Measurements from ENCODE around the gene PIK3AP1. TPM values are rescaled to one million over a fixed set of nuclear protein-coding genes. Genes with fewer than 3 reads are reported as not detected.

Gene PIK3AP1
- total and polyA plus RNA-seq, 4 experiments from 2014 or later: 1.1 to 2.6 (median 1.5) TPM

GRCh38 chr10:96660297-96660696 is 60.0 kb downstream of the PIK3AP1 start:
- no peaks in the 10 kb centered on the region for H3K4me1 ChIP-seq (ENCODE audit: insufficient read depth, low read length)
- Mint-ChIP-seq H3K4me3 (no peak overlapping the region), H3K36me3 (peaks cover 0 to 4% of the 10 kb centered on the region in 2 donors), H3K9me3 (peaks cover 0 to 1% (median 0%) of the 10 kb centered on the region in 8 donors), H3K4me1 (no peaks in the 10 kb centered on the region), H3K27me3 (no peaks in the 10 kb centered on the region), H3K27ac (no peak overlapping the region)
- no peaks in the 10 kb centered on the region for H3K36me3 ChIP-seq (ENCODE audit: insufficient read depth, low read length)
- CTCF ChIA-PET (ENCODE audit: partially characterized antibody): no interaction called here
- H3K27me3 ChIP-seq (ENCODE audit: insufficient read depth, low read length): no peaks in the 10 kb centered on the region
- intact Hi-C loops (cut with micrococcal nuclease): no loop called here
- POLR2A ChIA-PET (ENCODE audit: partially characterized antibody): no interaction called here
- H3K27ac ChIP-seq (ENCODE audit: low read depth, low read length): no peak overlapping the region
- H3K4me3 ChIP-seq (ENCODE audit: low read length in 2 of 2): no peak overlapping the region
- H3K9me3 ChIP-seq (ENCODE audit: control insufficient read depth in 1 of 2, low read length in 2 of 2): no peaks in the 10 kb centered on the region
- DNase-seq: no peak

- ChIA-PET POLR2A (ENCODE audit: partially characterized antibody) (no interaction called here), CTCF (ENCODE audit: partially characterized antibody) (no interaction called here)
- Histone ChIP-seq H3K27me3 (ENCODE audit: insufficient read depth, low read length) (no peaks in the 10 kb centered on the region), H3K4me1 (ENCODE audit: insufficient read depth, low read length) (no peaks in the 10 kb centered on the region), H3K9me3 (ENCODE audit: control insufficient read depth in 1 of 2, low read length in 2 of 2) (no peaks in the 10 kb centered on the region), H3K4me3 (ENCODE audit: low read length in 2 of 2) (no peak overlapping the region), H3K27ac (ENCODE audit: low read depth, low read length) (no peak overlapping the region), H3K36me3 (ENCODE audit: insufficient read depth, low read length) (no peaks in the 10 kb centered on the region)
- Mint-ChIP-seq H3K9me3 (peaks cover 0 to 1% (median 0%) of the 10 kb centered on the region in 8 donors), H3K27me3 (no peaks in the 10 kb centered on the region), H3K27ac (no peak overlapping the region), H3K4me3 (no peak overlapping the region), H3K36me3 (peaks cover 0 to 4% of the 10 kb centered on the region in 2 donors), H3K4me1 (no peaks in the 10 kb centered on the region)
- DNase-seq: no peak
- intact Hi-C loops (cut with micrococcal nuclease): no loop called here
Measured at GRCh38 chr10:96658844-96659243, 61.5 kb downstream of the PIK3AP1 start.

DNA sequence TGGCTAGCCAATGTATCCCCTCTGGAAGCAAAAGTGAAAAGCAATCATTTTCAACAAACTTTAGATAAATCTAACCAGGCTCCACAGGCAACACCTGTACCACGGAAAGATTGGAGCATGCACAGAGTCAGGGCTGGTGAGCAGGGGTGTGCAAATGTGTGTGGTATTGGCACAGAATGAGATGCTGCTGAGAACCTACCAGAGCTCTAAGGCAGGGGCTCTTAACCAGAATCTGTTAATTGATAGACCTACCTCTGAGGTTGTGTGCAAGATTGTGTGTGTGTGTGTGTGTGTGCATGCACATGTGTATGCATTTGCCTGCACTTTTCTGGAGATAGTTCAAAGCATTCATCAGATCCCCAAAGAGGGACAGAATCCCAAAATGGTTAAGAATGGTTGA is 62.9 kb downstream of the PIK3AP1 start:
- no peak overlapping the region for H3K4me3 Mint-ChIP-seq
- Histone ChIP-seq H3K4me3 (ENCODE audit: low read length in 2 of 2) (no peak overlapping the region), H3K36me3 (ENCODE audit: insufficient read depth, low read length) (no peaks in the 10 kb centered on the region), H3K27me3 (ENCODE audit: insufficient read depth, low read length) (no peaks in the 10 kb centered on the region), H3K4me1 (ENCODE audit: insufficient read depth, low read length) (no peaks in the 10 kb centered on the region), H3K9me3 (ENCODE audit: control insufficient read depth in 1 of 2, low read length in 2 of 2) (no peaks in the 10 kb centered on the region), H3K27ac (ENCODE audit: low read depth, low read length) (no peak overlapping the region)
- H3K27me3 Mint-ChIP-seq: no peaks in the 10 kb centered on the region
- H3K36me3 Mint-ChIP-seq: peaks cover 0 to 4% of the 10 kb centered on the region in 2 donors
- ChIA-PET POLR2A (ENCODE audit: partially characterized antibody) (no interaction called here), CTCF (ENCODE audit: partially characterized antibody) (no interaction called here)
- H3K27ac Mint-ChIP-seq: peak overlapping the region in 1 of 7 donors; percentile 51
- peaks cover 0 to 1% (median 0%) of the 10 kb centered on the region in 8 donors for H3K9me3 Mint-ChIP-seq
- intact Hi-C loops (cut with micrococcal nuclease): no loop called here
- DNase-seq: no peak
- peaks cover 0 to 5% (median 0%) of the 10 kb centered on the region in 4 donors for H3K4me1 Mint-ChIP-seq

DNA sequence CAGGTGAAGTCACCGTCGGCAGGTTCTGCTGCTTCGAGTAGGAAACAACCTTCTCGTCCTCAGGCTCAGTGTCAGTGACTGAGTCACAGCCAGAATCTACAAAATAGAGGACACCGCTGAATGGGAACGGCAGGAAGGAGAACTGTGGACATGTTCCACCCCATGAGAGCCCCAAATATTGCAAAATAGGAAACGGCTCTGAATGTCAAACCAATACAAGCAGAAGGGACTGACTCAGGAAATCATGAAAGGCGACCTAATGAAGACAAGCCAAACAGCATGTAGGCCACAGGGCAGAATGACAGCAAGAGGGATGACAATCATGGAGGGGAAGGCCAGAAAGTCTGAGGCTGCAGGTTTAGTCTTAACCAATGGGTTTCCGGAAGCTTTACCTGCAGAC is 63.5 kb downstream of the PIK3AP1 start:
- peaks cover 0 to 1% (median 0%) of the 10 kb centered on the region in 8 donors for H3K9me3 Mint-ChIP-seq
- POLR2A ChIA-PET (ENCODE audit: partially characterized antibody): no interaction called here
- H3K4me3 ChIP-seq (ENCODE audit: low read length in 2 of 2): no peak overlapping the region
- peaks cover 2% of the 10 kb centered on the region for H3K4me1 ChIP-seq (ENCODE audit: insufficient read depth, low read length)
- no peaks in the 10 kb centered on the region for H3K36me3 ChIP-seq (ENCODE audit: insufficient read depth, low read length)
- no peaks in the 10 kb centered on the region for H3K27me3 ChIP-seq (ENCODE audit: insufficient read depth, low read length)
- CTCF ChIA-PET (ENCODE audit: partially characterized antibody): no interaction called here
- H3K27ac Mint-ChIP-seq: no peak overlapping the region
- no peak overlapping the region for H3K27ac ChIP-seq (ENCODE audit: low read depth, low read length)
- H3K36me3 Mint-ChIP-seq: peaks cover 0 to 4% of the 10 kb centered on the region in 2 donors
- DNase-seq: no peak
- H3K27me3 Mint-ChIP-seq: no peaks in the 10 kb centered on the region
- H3K4me1 Mint-ChIP-seq: peaks cover 3 to 10% (median 4%) of the 10 kb centered on the region in 4 donors
- H3K4me3 Mint-ChIP-seq: no peak overlapping the region
- no peaks in the 10 kb centered on the region for H3K9me3 ChIP-seq (ENCODE audit: control insufficient read depth in 1 of 2, low read length in 2 of 2)
- intact Hi-C loops (cut with micrococcal nuclease): no loop called here

DNA sequence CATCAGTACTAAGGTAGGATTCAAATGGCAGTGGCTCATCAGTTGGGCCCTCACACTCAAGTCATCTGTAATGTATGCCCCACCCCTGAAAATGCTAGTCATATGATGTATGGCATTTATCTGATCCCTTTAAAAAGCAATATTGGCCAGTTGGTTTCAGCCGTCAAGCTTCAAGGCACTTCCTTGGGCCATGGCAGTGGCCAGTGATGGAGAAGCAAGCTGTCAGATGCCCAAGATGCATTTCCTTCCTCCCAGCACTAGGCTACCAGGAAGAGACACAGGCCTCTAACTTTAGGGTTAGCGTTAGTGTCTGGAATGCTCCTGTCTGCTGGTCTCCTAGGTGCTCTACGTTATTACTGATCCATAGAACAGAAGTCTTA is 64.1 kb downstream of the PIK3AP1 start:
- Histone ChIP-seq H3K27me3 (ENCODE audit: insufficient read depth, low read length) (no peaks in the 10 kb centered on the region), H3K4me3 (ENCODE audit: low read length in 2 of 2) (no peak overlapping the region), H3K27ac (ENCODE audit: low read depth, low read length) (no peak overlapping the region), H3K9me3 (ENCODE audit: control insufficient read depth in 1 of 2, low read length in 2 of 2) (no peaks in the 10 kb centered on the region), H3K4me1 (ENCODE audit: insufficient read depth, low read length) (peaks cover 9% of the 10 kb centered on the region), H3K36me3 (ENCODE audit: insufficient read depth, low read length) (no peaks in the 10 kb centered on the region)
- no peak overlapping the region for H3K4me3 Mint-ChIP-seq
- H3K36me3 Mint-ChIP-seq: peaks cover 0 to 4% of the 10 kb centered on the region in 2 donors
- H3K4me1 Mint-ChIP-seq: peaks cover 8 to 16% (median 11%) of the 10 kb centered on the region in 4 donors
- H3K27ac Mint-ChIP-seq: no peak overlapping the region
- DNase-seq: no peak
- ChIA-PET POLR2A (ENCODE audit: partially characterized antibody) (no interaction called here), CTCF (ENCODE audit: partially characterized antibody) (no interaction called here)
- H3K9me3 Mint-ChIP-seq: peaks cover 0 to 2% (median 0%) of the 10 kb centered on the region in 8 donors
- intact Hi-C loops (cut with micrococcal nuclease): no loop called here
- H3K27me3 Mint-ChIP-seq: no peaks in the 10 kb centered on the region

DNA sequence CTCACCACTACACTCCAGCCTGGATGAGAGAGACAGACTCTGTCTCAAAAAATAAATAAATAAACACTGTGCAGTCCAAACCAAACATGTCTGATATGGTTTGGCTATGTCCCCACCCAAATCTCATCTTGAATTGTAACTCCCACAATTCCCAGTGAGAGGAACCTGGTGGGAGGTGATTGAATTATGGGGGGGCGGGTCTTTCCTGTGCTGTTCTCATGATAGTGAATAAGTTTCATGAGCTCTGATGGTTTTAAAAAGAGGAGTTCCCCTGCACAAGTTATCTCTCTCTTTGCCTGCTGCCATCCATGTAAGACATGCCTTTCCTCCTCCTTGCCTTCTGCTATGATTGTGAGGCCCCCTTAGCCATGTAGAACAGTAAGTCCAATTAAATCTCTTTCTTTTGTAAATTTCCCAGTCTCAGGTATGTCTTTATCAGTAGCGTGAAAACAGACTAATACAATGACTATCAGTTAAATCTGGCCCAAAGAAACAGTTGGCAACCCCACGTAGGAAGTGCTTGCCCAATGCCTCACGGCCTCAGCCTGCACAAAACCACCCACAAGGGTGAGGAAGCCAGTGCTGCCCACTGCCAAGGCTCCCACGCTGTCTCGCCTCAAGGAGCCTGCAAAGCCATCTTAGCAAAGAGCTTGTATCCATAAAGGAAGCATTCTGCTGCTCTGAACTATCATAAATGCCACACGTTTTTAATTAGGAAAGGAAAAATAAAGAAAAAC is 64.7 kb downstream of the PIK3AP1 start:
- Histone ChIP-seq H3K4me1 (ENCODE audit: insufficient read depth, low read length) (peaks cover 10% of the 10 kb centered on the region), H3K4me3 (ENCODE audit: low read length in 2 of 2) (no peak overlapping the region), H3K27me3 (ENCODE audit: insufficient read depth, low read length) (no peaks in the 10 kb centered on the region), H3K9me3 (ENCODE audit: control insufficient read depth in 1 of 2, low read length in 2 of 2) (no peaks in the 10 kb centered on the region), H3K36me3 (ENCODE audit: insufficient read depth, low read length) (no peaks in the 10 kb centered on the region), H3K27ac (ENCODE audit: low read depth, low read length) (no peak overlapping the region)
- DNase-seq: no peak
- Mint-ChIP-seq H3K4me3 (no peak overlapping the region), H3K27ac (no peak overlapping the region), H3K27me3 (no peaks in the 10 kb centered on the region), H3K36me3 (peaks cover 0 to 4% of the 10 kb centered on the region in 2 donors), H3K9me3 (peaks cover 0 to 2% (median 0%) of the 10 kb centered on the region in 8 donors), H3K4me1 (peaks cover 12 to 22% (median 16%) of the 10 kb centered on the region in 4 donors)
- POLR2A ChIA-PET (ENCODE audit: partially characterized antibody): no interaction called here
- intact Hi-C loops (cut with micrococcal nuclease): no loop called here
- CTCF ChIA-PET (ENCODE audit: partially characterized antibody): no interaction called here

GRCh38 chr10:96651998-96652431 is 68.3 kb downstream of the PIK3AP1 start:
- Mint-ChIP-seq H3K27me3 (no peaks in the 10 kb centered on the region), H3K4me1 (peaks cover 16 to 38% (median 22%) of the 10 kb centered on the region in 4 donors), H3K4me3 (peak overlapping the region in 4 of 8 donors; percentile 29 to 65 (median 52)), H3K36me3 (peaks cover 0 to 4% of the 10 kb centered on the region in 2 donors), H3K9me3 (peaks cover 0 to 2% (median 0%) of the 10 kb centered on the region in 8 donors), H3K27ac (peak overlapping the region in 4 of 7 donors; percentile 67 to 81 (median 76))
- no peak overlapping the region for H3K4me3 ChIP-seq (ENCODE audit: low read length in 2 of 2)
- H3K27me3 ChIP-seq (ENCODE audit: insufficient read depth, low read length): no peaks in the 10 kb centered on the region
- POLR2A ChIA-PET (ENCODE audit: partially characterized antibody): interaction anchor here (1.0 kb wide), 1 partner anchor 21 kb away, joined by 3 read pairs; no protein-coding TSS in a partner anchor
- no peaks in the 10 kb centered on the region for H3K36me3 ChIP-seq (ENCODE audit: insufficient read depth, low read length)
- intact Hi-C loops (cut with micrococcal nuclease): no loop called here
- CTCF ChIA-PET (ENCODE audit: partially characterized antibody): interaction anchor here (3.2 kb wide), 1 partner anchor 11 kb away, joined by 27 read pairs; no protein-coding TSS in a partner anchor
- no peak overlapping the region for H3K27ac ChIP-seq (ENCODE audit: low read depth, low read length)
- peak; percentile 16 to 58 (median 47) for DNase-seq
- H3K9me3 ChIP-seq (ENCODE audit: control insufficient read depth in 1 of 2, low read length in 2 of 2): no peaks in the 10 kb centered on the region
- H3K4me1 ChIP-seq (ENCODE audit: insufficient read depth, low read length): peaks cover 10% of the 10 kb centered on the region
